Tibial nerve (tissue), 4 donors: ENCODE results near the gene LARP7. TPM values are rescaled to one million over a fixed set of nuclear protein-coding genes. Genes with fewer than 3 reads are reported as not detected.
"Not testable (repeated sequence)": the region's sequence is repeated elsewhere in the genome, so short reads cannot be mapped to it uniquely, and the experiment has no call there.

Experiments used
- DNase-seq, 2 donors: peaks; one replicate each; pipeline ENCODE4 v3.0.0-alpha.2; 2019; ENCODE audit warnings: low spot score in 2 of 2
- H3K27ac ChIP-seq, 4 donors: fragments of 200-600 bp; sonication (generic) in 3 of 4; one replicate each; pipeline ENCODE4 v1.5.1; 2017 to 2019; ENCODE audit warnings: mild to moderate bottlenecking in 1 of 4
- H3K27me3 ChIP-seq, 2 donors: fragments of 200-600 bp; sonication (generic) in 1 of 2; one replicate each; pipeline versions ENCODE4 v1.5.1 to v1.6.0; 2017 to 2019
- H3K36me3 ChIP-seq, 3 donors: fragments of 200-600 bp; sonication (generic); one replicate each; pipeline ENCODE4 v1.5.1; 2018 to 2019
- H3K4me1 ChIP-seq, 4 donors: fragments of 200-600 bp; sonication (generic) in 3 of 4; one replicate each; pipeline ENCODE4 v1.5.1; 2017 to 2019
- H3K4me3 ChIP-seq, 4 donors: fragments of 200-600 bp; sonication (generic) in 3 of 4; one replicate each; pipeline ENCODE4 v1.5.1; 2017 to 2019; ENCODE audit warnings: mild to moderate bottlenecking in 1 of 4, moderate library complexity in 1 of 4
- H3K9me3 ChIP-seq, 4 donors: fragments of 200-600 bp; sonication (generic) in 3 of 4; one replicate each; pipeline ENCODE4 v1.5.1; 2017 to 2019
- CTCF ChIP-seq, 5 experiments: fragments of 200-600 bp in 3 of 5; fragments of 450-650 bp in 2 of 5; sonication (generic) in 3 of 5; IDR thresholded peaks; one replicate each; pipeline ENCODE4 v1.5.1; 2016 to 2019; ENCODE audit warnings: antibody characterized with exemption in 5 of 5, mild to moderate bottlenecking in 3 of 5, moderate library complexity in 2 of 5
- EP300 ChIP-seq, 2 donors: sonication (generic); formaldehyde crosslinking; IDR thresholded peaks; one replicate each; pipeline ENCODE4 v1.6.1; 2017; ENCODE audit warnings: antibody characterized with exemption in 2 of 2, mild to moderate bottlenecking in 1 of 2
- POLR2A ChIP-seq, 2 donors: fragments of 450-650 bp; IDR thresholded peaks; one replicate each; pipeline ENCODE4 v1.6.1; 2017; ENCODE audit warnings: antibody characterized with exemption in 2 of 2, mild to moderate bottlenecking in 2 of 2, moderate library complexity in 2 of 2
- WGBS, 2 donors: methylation state at CpG; one replicate each; pipeline ENCODE4 v1.1.5; 2018; 5-methylcytosine and 5-hydroxymethylcytosine counted together
- total RNA-seq, 4 donors: library from RNA; depleted of rRNA; stranded (reverse); fragments of >200 nt; gene quantifications; one replicate each; pipeline ENCODE4 v1.1.0, GENCODE V29; 2016

LARP7 gene
- total RNA-seq, 4 donors from 2014 or later = 29.4 to 47.3 (median 40.4) TPM

- Histone ChIP-seq H3K4me1 (no peaks in the 10 kb centered on the region), H3K36me3 (peaks cover 0 to 34% (median 0%) of the 10 kb centered on the region in 3 donors), H3K4me3 (no peak overlapping the region), H3K27me3 (no peaks in the 10 kb centered on the region), H3K27ac (no peak overlapping the region), H3K9me3 (no peaks in the 10 kb centered on the region)
- DNase-seq = no peak
- WGBS, 2 donors = 84 to 87% methylated on average over 4 of the region's 4 CpGs
- TF ChIP-seq EP300 (IDR thresholded peaks at IDR 0.05) (no peak), POLR2A (IDR thresholded peaks at IDR 0.05) (no peak), CTCF (IDR thresholded peaks at IDR 0.05) (no peak)
Observed at GRCh38 chr4:112626228-112626627, 10.7 kb upstream of the LARP7 start.

GRCh38 chr4:112633477-112634235, 3.3 kb upstream of the LARP7 start:
- 29 to 31% methylated on average over 4 of the region's 4 CpGs for WGBS, 2 donors
- TF ChIP-seq EP300 (IDR thresholded peaks at IDR 0.05) (no peak), CTCF (IDR thresholded peaks at IDR 0.05) (peak in 4 of 5 experiments; percentile 25 to 50 (median 32))
- H3K27me3 ChIP-seq = no peaks in the 10 kb centered on the region

GRCh38 chr4:112637552-112637866, 566 bp downstream of the LARP7 start:
- Histone ChIP-seq H3K4me3 (peak overlapping the region; percentile 41 to 76 (median 55)), H3K4me1 (peaks cover 0 to 66% (median 12%) of the 10 kb centered on the region in 4 donors), H3K36me3 (peaks cover 0 to 2% (median 0%) of the 10 kb centered on the region in 3 donors), H3K27me3 (no peaks in the 10 kb centered on the region), H3K27ac (peak overlapping the region; percentile 87 to 98 (median 96)), H3K9me3 (no peaks in the 10 kb centered on the region)
- TF ChIP-seq EP300 (IDR thresholded peaks at IDR 0.05) (peak in 1 of 2 donors; percentile 3), POLR2A (IDR thresholded peaks at IDR 0.05) (no peak), CTCF (IDR thresholded peaks at IDR 0.05) (no peak)
- 0% methylated on average over 8 of the region's 8 CpGs for whole genome bisulfite sequencing, 2 donors
- DNase-seq = no peak

More at GRCh38 chr4:112633477-112634235, 3.3 kb upstream of the LARP7 start:
- no peaks in the 10 kb centered on the region for H3K9me3 ChIP-seq
- H3K27ac ChIP-seq = no peak overlapping the region
- DNase-seq = no peak
- no peak overlapping the region for H3K4me3 ChIP-seq
- peaks cover 0 to 23% (median 0%) of the 10 kb centered on the region in 3 donors for H3K36me3 ChIP-seq
- peaks cover 0 to 31% (median 10%) of the 10 kb centered on the region in 4 donors for H3K4me1 ChIP-seq

- Histone ChIP-seq H3K4me1 (peaks cover 0 to 55% (median 9%) of the 10 kb centered on the region in 4 donors), H3K9me3 (no peaks in the 10 kb centered on the region), H3K27me3 (no peaks in the 10 kb centered on the region), H3K4me3 (no peak overlapping the region), H3K27ac (no peak overlapping the region), H3K36me3 (peaks cover 0 to 45% (median 12%) of the 10 kb centered on the region in 3 donors)
- no peak for DNase-seq
- 85 to 91% methylated on average over 2 of the region's 2 CpGs for WGBS, 2 donors
- TF ChIP-seq EP300 (IDR thresholded peaks at IDR 0.05) (no peak), CTCF (IDR thresholded peaks at IDR 0.05) (no peak), POLR2A (IDR thresholded peaks at IDR 0.05) (no peak)
Observed at GRCh38 chr4:112642526-112642925, 5.6 kb downstream of the LARP7 start.

GRCh38 chr4:112644595-112645535, 7.9 kb downstream of the LARP7 start:
- not testable (repeated sequence) for H3K27ac ChIP-seq, DNase-seq, H3K27me3 ChIP-seq, H3K4me3 ChIP-seq, H3K9me3 ChIP-seq
- H3K4me1 ChIP-seq = peaks cover 0 to 36% (median 0%) of the 10 kb centered on the region in 4 donors
- H3K36me3 ChIP-seq = peaks cover 0 to 69% (median 15%) of the 10 kb centered on the region in 3 donors
- 90 to 91% methylated on average over 10 of the region's 10 CpGs for WGBS, 2 donors
